Middle frontal gyrus (tissue), 1 donor: ENCODE measurements around the gene PLCB3.

ENCODE experiments used
- DNase-seq: peaks from one replicate; pipeline ENCODE4 v3.0.0-alpha.2; 2015; ENCODE audit warnings: low spot score; ENCODE audit errors: extremely low spot score

The PLCB3 gene

GRCh38 chr11:64220798-64221197, 30.5 kb upstream of the PLCB3 start:
- DNase-seq, result no peak

DNA sequence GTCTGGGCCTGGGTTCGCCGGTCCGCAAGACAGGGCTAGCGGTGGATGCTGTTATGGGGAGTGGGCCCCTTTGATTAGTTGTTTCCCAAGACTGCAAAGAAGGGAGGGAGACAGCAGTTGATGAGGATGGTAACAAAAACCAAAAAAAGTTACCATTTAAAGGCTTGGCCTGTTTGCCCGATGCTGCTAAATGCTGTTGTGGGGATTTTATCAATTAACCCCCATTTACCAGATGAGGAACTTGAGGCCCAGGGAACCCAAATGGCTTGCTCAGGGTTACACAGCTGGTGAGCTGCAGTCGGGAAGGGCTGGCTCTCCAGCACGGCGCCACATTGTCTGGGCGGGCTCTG, 28.7 kb upstream of the PLCB3 start:
- no peak for DNase-seq

GRCh38 chr11:64223001-64223651, 28.2 kb upstream of the PLCB3 start:
- no peak for DNase-seq

DNA sequence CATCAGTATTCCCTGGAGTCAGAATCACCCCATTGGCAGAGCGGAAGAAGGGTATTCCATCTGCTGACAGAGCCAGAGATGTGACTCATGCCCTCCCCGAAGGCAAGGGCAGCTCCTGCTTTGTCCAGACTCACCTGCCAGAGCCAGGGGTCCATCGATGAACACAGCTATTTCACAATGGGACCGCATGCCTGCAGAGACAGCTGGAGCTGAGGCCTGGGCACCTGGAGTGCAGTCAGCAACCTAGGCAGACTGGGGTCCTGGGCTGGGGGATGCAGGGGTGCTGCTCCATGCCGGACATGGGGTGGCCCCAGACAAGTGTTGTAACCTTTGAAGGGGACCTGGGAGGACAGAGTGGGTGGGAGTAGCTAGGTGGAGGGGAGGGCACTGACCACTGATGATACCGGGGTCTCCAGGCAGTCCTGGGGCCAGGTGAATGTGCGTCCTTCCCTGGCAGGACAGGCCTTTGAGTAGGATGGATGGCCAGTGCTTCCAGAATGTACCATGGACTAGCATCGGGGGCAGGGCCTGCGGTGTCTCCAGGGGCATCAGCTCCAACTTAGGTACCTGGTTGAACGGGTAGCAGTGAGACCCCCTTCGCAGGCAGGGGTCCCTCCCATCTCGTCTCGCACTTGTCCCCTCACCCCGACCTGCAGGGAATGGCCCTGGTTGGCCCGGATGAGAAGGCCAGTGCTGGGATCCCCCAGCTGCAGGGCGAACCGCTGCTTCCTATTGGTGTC, 27.0 kb upstream of the PLCB3 start:
- DNase-seq, result no peak

GRCh38 chr11:64224891-64225607, 26.3 kb upstream of the PLCB3 start:
- no peak for DNase-seq

GRCh38 chr11:64225608-64226506, 25.5 kb upstream of the PLCB3 start, which contains the start of the genes NUDT22 and TRPT1:
NUDT22 (plus strand) TSS chr11:64226274; CDS start chr11:64226653, 379 bp downstream.
TRPT1 (minus strand) TSS chr11:64226186; CDS start chr11:64225860, 326 bp downstream.
- peak; percentile 85 for DNase-seq

DNA sequence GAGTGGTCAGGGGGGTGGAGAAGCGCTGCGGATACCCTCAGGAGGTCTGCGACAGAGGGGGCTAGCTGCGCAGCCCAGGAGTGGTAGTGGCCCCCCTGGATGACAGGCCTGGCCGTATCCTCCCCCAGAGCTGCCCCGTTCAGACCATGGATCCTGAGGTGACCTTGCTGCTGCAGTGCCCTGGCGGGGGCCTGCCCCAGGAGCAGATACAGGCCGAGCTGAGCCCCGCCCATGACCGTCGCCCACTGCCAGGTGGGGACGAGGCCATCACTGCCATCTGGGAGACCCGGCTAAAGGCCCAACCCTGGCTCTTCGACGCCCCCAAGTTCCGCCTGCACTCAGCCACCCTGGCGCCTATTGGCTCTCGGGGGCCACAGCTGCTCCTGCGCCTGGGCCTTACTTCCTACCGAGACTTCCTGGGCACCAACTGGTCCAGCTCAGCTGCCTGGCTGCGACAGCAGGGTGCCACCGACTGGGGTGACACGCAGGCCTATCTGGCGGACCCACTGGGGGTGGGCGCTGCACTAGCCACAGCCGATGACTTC, 24.8 kb upstream of the PLCB3 start:
- no peak for DNase-seq

DNA sequence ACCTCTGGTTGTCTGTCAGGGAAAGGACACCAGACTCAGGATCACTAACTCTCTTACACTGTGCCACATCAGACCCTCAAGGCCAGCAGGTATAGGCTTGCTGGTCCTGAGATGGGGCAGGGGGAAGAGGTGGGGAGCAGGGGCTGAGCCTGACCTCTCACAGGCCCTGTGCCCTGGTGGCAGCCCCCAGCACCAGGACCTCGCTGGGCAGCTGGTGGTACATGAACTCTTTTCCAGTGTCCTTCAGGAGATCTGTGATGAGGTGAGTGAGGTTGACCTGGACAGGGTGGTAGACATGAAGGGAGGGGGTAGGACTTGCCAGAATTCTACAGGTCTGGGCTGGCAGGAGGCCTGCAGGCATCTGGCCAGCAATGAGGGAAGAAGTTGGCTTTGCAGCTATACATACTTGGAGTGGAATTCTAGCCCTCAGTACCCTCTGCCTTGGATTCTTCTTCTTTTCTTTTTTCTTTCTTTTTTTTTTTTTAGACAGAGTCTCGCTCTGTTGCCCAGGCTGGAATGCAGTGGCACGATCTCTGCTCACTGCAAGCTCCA, 23.8 kb upstream of the PLCB3 start:
- DNase-seq, result no peak

DNA sequence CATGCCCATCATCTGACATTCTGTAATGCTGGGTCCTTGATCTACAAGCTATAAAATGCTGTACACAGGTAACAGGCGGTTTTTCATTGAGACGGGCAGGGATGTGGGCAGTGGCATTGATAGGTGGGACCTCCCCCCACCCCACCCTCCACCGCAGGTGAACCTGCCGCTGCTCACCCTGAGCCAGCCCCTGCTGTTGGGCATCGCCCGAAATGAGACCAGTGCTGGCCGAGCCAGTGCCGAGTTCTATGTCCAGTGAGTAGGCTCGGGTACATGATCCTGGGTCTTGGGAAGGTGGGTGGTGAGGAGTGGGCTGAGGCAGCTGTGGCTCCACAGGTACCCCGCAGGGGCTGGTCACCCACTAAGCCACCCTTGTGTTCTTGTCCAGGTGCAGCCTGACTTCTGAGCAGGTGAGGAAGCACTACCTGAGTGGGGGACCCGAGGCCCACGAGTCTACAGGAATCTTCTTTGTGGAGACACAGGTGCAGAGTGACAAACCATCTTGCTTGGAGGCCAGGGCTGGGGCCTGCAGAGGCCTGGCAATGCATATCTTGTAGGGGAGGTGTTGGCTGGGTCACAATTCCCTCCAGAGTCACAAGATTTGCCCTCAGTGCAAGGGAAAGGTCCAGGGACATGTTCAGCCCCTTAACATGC, 22.1 kb upstream of the PLCB3 start:
- no peak for DNase-seq

GRCh38 chr11:64229744-64230170, 21.6 kb upstream of the PLCB3 start:
- no peak for DNase-seq

DNA sequence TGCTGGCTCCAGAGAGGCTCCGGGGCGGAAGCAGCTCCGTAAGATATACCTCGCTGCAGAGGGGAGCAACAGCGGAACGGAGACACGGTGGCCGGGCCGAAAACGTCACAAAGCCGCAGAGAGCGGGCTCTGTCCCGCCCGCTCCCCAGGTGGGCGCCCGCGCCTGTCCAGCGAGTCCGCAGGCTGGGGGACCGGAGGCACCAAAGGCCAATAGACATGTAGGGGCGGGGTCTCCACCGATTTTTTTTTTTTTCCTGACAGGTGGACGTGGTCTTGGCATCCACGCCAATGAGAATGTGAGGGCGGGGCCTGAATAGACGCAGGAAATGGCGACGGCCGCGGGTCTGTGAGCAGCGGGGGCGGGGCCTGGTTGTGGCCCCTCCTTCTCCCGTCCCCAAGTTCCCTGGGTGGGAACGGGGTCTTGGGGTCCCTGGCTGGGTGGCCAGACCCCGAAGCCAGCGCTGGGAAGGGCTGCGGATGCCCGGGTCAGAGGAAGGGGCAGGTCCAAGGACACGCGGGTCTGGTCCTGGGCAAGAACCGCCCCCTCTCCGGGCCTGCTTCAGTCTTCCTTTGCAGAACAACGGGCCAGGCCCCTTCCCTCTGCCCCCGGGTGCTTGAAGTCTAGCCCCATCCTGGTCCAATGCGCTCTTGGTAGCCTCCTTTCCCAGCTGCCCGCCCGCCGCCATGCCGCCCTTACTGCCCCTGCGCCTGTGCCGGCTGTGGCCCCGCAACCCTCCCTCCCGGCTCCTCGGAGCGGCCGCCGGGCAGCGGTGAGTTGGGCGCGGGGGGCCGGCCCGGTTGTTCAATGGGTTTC, 21.0 kb upstream of the PLCB3 start, which contains the start of gene DNAJC4:
TSS of gene DNAJC4 (plus strand) at position 378 of the 814 bp plus-strand sequence. CDS start at position 685, 307 bp downstream.
- peak; percentile 81 for DNase-seq

GRCh38 chr11:64230985-64231365, 20.4 kb upstream of the PLCB3 start:
- no peak for DNase-seq

GRCh38 chr11:64231546-64231945, 19.8 kb upstream of the PLCB3 start:
- DNase-seq, result no peak

- no peak for DNase-seq
These were observed 19.0 kb upstream of the PLCB3 start for GRCh38 chr11:64232182-64232966.

- DNase-seq, result no peak
These were observed 18.4 kb upstream of the PLCB3 start for GRCh38 chr11:64232967-64233315.

- DNase-seq, result no peak
These were observed 17.3 kb upstream of the PLCB3 start, which contains the start of gene VEGFB for GRCh38 chr11:64233913-64234586. VEGFB (plus strand) TSS chr11:64234584; CDS start chr11:64234834, 250 bp downstream.

DNA sequence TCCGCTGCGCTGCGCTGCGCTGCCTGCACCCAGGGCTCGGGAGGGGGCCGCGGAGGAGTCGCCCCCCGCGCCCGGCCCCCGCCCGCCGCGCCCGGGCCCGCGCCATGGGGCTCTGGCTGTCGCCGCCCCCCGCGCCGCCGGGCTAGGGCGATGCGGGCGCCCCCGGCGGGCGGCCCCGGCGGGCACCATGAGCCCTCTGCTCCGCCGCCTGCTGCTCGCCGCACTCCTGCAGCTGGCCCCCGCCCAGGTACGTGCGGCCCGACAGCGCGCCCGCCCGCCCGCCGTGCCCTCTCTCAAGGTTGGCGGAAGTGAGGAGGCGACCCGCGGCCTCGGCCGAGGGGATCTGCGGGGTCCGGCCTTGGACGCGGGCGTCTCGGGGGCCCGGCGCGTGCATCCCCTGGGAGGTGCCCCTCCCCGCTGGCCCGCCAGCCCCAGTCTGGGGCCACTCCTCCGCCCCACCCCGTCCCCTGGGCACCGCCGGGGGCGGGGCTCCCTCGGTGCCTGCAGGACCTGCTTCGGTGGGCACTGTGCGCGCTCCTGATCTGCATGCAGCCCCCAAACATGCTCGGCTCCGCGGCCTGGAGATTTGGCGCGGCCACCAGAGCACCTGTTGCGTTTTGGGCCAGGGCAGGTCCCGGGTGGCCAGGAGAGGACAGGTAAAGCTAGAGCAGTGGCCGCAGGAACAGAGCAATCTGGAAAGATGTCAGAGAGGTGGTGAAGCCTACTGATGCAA, 16.5 kb upstream of the PLCB3 start:
- no peak for DNase-seq
